GM12801 (cell line): Measurements from ENCODE around the gene RARA.

Experiments used
- TF ChIP-seq, protein P1 (sequence below): IDR thresholded peaks from one replicate; pipeline ENCODE4 v1.5.1; 2011; ENCODE audit warnings: control low read depth; ENCODE audit not compliant: insufficient read length; ENCODE audit errors: extremely low read depth

RARA gene

GRCh38 chr17:40310882-40311391, 2.0 kb downstream of the RARA start:
- TF ChIP-seq, protein P1, sequence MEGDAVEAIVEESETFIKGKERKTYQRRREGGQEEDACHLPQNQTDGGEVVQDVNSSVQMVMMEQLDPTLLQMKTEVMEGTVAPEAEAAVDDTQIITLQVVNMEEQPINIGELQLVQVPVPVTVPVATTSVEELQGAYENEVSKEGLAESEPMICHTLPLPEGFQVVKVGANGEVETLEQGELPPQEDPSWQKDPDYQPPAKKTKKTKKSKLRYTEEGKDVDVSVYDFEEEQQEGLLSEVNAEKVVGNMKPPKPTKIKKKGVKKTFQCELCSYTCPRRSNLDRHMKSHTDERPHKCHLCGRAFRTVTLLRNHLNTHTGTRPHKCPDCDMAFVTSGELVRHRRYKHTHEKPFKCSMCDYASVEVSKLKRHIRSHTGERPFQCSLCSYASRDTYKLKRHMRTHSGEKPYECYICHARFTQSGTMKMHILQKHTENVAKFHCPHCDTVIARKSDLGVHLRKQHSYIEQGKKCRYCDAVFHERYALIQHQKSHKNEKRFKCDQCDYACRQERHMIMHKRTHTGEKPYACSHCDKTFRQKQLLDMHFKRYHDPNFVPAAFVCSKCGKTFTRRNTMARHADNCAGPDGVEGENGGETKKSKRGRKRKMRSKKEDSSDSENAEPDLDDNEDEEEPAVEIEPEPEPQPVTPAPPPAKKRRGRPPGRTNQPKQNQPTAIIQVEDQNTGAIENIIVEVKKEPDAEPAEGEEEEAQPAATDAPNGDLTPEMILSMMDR: no peak

- TF ChIP-seq, protein P1: no peak
These were observed 2.6 kb downstream of the RARA start for GRCh38 chr17:40311575-40311974.

DNA sequence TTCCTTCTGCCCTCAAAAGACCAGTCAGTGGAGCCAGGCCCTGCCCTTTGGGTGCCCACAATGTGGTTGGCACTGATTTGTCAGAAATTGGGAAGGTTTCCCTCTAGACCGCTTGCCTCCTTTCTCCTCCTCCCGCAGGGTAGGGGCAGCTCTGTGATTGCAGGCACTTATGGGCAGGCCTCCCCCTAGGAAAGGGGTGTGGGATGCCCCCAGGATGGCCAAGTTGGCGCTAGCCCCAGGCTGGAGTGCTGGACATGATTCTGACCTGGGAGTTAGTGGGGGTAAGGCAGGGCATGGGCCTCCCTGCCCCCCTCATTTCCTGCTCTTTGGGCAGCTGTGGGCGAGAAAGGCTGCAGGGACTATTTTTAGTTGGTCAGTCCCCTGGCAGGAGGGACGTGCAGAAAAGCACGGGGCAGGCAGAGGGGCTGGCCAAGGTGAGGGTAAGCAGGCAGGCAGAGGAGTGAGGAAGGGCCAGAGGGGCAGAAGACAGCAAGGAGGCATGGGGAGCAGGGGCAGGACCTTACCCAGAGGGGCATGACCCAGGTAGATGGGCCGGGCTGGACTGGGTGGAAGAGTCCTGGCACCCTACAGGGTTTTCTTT, 3.3 kb downstream of the RARA start:
- TF ChIP-seq, protein P1: no peak

GRCh38 chr17:40312893-40313667, 4.1 kb downstream of the RARA start:
- TF ChIP-seq, protein P1: no peak

- TF ChIP-seq, protein P1: no peak
These were observed 4.9 kb downstream of the RARA start for GRCh38 chr17:40313668-40314583.

DNA sequence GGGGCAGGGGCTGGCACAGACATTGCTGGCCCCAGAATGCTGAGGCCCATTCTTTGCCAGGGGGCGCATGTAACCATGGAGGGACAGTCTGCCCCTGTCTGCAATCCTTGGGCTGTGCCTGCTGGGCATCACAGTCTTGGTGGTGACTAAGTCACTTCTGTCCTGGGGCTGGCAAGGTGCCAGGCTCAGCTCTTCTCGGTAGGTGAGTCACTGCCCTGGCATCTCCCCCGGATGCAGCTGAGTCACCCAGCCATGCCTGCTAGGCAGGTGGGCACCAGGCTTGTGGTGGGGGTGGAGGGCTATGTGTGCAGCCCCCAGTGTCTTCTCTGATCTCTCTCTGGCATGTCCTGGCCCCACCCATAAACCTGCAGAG, 5.6 kb downstream of the RARA start:
- TF ChIP-seq, protein P1: no peak

DNA sequence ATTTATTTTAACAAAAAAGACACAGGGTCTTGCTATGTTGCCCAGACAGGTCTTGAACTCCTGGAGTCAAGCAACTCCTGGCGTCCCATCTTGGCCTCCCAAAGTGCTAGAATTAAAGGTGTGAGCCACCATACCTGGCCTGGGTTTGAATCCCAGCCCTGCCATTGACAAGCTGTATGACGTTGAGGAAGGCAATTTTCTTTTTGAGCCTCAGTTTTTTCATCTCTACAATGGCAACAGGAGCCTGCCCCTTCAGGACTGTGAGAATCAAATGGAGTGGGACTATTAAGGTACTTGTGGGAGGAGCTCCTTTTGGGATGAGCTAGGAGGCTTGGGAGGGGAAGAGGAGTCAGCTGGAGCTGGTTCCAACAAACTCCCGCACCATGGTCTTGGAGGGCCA, 6.2 kb downstream of the RARA start:
- TF ChIP-seq, protein P1: no peak
